ENCODE data around the gene SELENOI.

SELENOI gene

DNA sequence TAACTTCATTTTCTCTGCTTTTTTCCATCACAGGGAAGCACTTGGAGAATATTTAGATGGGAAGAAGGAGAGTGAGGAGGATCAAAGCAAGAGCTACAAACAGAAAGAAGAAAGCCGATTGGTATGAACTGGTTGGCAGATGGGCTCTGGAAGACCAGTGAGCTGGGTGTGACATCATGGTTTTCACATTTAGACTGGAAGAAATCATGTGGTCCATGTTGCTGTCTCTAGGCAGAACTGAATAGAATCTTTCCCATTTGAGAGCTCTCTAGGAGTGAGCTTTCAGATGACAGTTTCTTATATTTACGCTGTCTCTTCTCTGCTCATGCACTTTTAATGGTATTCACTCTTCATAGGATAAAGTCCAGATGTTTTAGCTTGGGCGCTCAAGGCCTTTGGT is 68.4 kb downstream of the SELENOI start:
- TF ChIP-seq, protein P1, sequence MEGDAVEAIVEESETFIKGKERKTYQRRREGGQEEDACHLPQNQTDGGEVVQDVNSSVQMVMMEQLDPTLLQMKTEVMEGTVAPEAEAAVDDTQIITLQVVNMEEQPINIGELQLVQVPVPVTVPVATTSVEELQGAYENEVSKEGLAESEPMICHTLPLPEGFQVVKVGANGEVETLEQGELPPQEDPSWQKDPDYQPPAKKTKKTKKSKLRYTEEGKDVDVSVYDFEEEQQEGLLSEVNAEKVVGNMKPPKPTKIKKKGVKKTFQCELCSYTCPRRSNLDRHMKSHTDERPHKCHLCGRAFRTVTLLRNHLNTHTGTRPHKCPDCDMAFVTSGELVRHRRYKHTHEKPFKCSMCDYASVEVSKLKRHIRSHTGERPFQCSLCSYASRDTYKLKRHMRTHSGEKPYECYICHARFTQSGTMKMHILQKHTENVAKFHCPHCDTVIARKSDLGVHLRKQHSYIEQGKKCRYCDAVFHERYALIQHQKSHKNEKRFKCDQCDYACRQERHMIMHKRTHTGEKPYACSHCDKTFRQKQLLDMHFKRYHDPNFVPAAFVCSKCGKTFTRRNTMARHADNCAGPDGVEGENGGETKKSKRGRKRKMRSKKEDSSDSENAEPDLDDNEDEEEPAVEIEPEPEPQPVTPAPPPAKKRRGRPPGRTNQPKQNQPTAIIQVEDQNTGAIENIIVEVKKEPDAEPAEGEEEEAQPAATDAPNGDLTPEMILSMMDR (IDR thresholded peaks at IDR 0.05; ENCODE audit: low read depth, low read length): no peak
- DNase-seq (ENCODE audit: extremely low read depth, low read depth): no peak

DNA sequence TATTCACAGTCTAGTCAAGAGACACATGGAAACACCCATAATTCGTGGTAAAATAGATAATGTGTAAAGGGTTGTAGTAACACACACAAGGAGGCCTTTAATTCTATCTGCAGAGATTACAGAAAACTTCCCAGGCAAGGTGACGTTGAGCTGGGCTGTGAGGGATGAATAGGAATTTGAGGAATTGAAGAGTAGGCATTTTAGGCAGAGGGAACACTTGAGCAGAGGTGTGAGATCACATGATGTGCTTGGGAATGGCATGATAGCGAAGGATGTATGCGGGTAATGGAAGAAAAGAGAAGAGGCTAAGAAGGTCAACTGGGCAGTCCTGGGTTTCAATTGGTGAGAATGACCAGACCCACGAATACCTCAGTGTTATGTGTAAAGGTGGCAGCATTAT is 76.0 kb downstream of the SELENOI start:
- DNase-seq (ENCODE audit: extremely low read depth, low read depth): no peak
- TF ChIP-seq, protein P1 (IDR thresholded peaks at IDR 0.05; ENCODE audit: low read depth, low read length): no peak

DNA sequence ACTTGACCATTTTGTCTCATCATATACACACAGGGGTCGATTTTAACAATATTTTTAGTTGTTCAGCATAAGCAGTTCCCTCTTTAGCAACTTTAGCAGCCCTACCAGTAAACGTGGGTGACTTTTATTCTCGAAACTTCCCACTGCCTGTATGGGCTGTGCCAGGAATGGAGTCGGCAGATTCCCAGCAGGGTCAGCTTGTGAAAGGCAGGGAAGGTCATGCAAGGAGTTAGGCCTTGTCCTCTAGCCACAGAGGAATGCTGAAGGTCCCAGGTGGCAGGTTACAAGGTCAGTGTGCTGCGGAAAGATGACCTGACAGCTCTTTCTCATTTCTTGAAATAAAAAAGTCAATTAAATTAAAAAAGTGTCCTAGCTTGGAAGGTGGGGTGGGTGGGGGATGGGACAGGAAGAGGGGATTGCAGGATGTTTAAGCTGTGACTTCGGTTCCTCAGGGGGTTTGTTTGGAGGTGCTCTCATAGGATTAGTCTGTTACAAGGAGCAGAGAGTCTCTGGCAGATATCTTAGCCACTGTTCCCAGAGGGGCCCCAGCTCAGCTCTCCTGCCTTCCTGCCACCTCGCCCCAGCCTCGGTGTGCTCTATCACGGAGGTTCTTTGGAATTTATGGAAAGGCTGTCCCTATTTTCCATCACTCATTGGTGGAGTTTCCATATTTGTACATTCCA is 77.1 kb downstream of the SELENOI start:
- TF ChIP-seq, protein P1 (IDR thresholded peaks at IDR 0.05; ENCODE audit: low read depth, low read length): no peak
- no peak for DNase-seq (ENCODE audit: extremely low read depth, low read depth)

DNA sequence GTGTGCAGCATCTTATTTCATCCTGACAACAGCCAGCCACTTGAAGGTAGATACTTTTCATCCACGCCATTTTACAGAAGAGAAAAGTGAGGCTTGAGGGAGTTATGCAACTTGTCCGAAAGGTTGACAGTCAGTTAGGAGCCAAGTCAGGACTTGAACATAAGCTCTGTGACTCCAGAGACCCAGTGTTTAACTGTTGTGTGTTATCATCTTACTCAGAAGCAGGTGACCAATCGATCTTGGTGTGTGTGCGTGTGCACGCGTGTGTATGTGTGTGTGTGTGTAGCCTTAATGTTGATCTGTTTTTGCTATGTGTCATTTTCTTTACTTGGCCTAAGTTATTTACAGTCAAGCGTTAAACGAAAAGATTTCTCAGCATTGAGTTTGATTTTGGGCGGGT is 77.8 kb downstream of the SELENOI start:
- TF ChIP-seq, protein P1 (IDR thresholded peaks at IDR 0.05; ENCODE audit: low read depth, low read length): no peak
- no peak for DNase-seq (ENCODE audit: extremely low read depth, low read depth)

DNA sequence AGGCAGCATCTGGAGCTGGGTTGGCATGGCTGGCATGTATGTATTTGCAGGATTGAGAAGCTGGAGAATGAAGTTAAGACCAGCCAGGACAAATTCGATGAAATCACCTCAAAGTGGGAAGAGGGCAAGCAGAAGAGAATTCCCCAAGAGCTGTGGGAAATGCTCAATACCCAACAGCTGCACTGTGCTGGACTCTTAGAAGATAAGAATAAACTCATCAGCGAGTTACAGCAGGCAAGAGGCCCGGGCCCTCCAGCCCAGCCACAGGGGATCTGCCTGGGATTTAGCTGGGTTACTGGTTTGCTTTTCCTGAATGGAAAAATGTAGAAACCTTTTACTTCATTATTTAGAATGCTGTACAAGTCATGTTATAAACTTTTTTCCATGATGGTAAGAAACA is 78.3 kb downstream of the SELENOI start:
- DNase-seq (ENCODE audit: extremely low read depth, low read depth): no peak
- TF ChIP-seq, protein P1 (IDR thresholded peaks at IDR 0.05; ENCODE audit: low read depth, low read length): no peak

DNA sequence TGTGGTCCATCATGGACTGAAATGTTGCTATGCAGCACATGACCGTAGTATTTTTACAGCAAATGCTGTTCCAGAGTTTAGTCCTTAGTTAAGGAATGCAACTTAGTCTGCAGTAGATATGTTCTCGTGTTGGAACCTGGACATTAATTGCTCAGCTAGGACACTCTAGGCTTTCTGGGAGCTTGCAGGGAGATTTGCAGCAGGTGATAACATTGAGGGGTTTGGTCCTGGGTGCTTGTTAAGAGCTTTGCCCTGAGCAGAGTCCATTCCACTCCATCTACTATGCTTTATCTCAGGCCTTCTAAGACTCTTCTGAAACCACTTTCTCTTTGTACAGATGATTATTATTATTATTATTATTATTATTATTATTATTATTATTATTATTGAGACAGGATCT is 82.9 kb downstream of the SELENOI start:
- TF ChIP-seq, protein P1 (IDR thresholded peaks at IDR 0.05; ENCODE audit: low read depth, low read length): no peak
- DNase-seq (ENCODE audit: extremely low read depth, low read depth): no peak

DNA sequence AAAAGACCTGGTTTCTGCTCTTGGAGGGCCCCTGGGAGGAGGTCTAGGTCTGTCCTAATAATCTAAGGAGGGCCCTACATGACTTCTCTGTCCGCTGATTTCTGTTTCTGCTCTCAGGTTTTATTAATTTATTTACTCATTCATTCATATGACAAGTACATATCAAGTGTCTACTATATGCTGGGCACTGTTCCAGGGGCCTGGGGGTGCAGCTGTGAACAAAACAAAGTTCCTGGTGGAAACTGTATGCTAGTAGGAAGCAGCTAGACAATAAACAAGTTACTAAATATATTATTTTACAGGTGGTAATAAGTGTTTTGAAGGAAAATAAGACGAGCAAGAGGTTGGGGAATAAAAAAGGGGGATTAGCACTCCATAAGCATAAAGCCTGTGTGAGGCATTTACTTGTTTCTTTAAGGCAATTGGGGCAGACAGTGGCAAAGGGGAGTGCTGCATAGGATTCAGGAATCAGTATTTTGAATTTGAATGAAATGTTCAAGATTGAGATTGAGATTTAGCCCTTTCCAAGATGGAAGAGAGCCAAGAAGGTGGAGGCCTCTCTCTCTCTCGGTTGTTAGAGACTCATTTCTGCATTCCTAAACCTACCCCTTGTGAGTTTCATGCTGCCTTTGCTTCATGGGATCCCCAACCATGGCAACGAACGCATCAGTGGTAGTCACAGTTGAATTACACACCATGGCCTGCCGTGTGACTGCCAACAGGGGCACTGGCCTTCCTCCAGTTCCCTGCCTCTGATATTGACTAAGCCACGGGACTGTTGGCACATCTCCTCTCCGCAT is 84.0 kb downstream of the SELENOI start:
- TF ChIP-seq, protein P1 (IDR thresholded peaks at IDR 0.05; ENCODE audit: low read depth, low read length): no peak
- DNase-seq (ENCODE audit: extremely low read depth, low read depth): no peak

Data from AG09319 (cell line).